AG09309 (cell line): ENCODE measurements around the gene TMEM63C.

ENCODE experiments used
- DNase-seq: peaks from one replicate; pipeline ENCODE4 v3.0.0-alpha.2; 2010; ENCODE audit warnings: low read depth
- H3K4me3 ChIP-seq: 2 replicates; pipeline ENCODE4 v1.5.1; 2011; ENCODE audit warnings: mild to moderate bottlenecking, low read depth, low read length, moderate library complexity; ENCODE audit not compliant: control insufficient read depth
- TF ChIP-seq, protein P1 (sequence below): IDR thresholded peaks from 2 replicates; pipeline ENCODE4 v1.5.1; 2011; ENCODE audit warnings: mild to moderate bottlenecking, low read depth, low read length, inconsistent platforms; ENCODE audit not compliant: insufficient read depth, control insufficient read depth; ENCODE audit errors: missing control alignments

The TMEM63C gene

GRCh38 chr14:77148510-77149231 lies 32.9 kb upstream of the TMEM63C start:
- no peak for DNase-seq
- TF ChIP-seq, protein P1, sequence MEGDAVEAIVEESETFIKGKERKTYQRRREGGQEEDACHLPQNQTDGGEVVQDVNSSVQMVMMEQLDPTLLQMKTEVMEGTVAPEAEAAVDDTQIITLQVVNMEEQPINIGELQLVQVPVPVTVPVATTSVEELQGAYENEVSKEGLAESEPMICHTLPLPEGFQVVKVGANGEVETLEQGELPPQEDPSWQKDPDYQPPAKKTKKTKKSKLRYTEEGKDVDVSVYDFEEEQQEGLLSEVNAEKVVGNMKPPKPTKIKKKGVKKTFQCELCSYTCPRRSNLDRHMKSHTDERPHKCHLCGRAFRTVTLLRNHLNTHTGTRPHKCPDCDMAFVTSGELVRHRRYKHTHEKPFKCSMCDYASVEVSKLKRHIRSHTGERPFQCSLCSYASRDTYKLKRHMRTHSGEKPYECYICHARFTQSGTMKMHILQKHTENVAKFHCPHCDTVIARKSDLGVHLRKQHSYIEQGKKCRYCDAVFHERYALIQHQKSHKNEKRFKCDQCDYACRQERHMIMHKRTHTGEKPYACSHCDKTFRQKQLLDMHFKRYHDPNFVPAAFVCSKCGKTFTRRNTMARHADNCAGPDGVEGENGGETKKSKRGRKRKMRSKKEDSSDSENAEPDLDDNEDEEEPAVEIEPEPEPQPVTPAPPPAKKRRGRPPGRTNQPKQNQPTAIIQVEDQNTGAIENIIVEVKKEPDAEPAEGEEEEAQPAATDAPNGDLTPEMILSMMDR = no peak
- no peak overlapping the region for H3K4me3 ChIP-seq

- no peak for DNase-seq
- TF ChIP-seq, protein P1 = peak; percentile 67
- H3K4me3 ChIP-seq = no peak overlapping the region
These were observed 30.4 kb upstream of the TMEM63C start for GRCh38 chr14:77151245-77151644.

- no peak overlapping the region for H3K4me3 ChIP-seq
- DNase-seq = no peak
- TF ChIP-seq, protein P1 = peak; percentile 10
These were observed 29.5 kb upstream of the TMEM63C start for GRCh38 chr14:77151918-77152588.

DNA sequence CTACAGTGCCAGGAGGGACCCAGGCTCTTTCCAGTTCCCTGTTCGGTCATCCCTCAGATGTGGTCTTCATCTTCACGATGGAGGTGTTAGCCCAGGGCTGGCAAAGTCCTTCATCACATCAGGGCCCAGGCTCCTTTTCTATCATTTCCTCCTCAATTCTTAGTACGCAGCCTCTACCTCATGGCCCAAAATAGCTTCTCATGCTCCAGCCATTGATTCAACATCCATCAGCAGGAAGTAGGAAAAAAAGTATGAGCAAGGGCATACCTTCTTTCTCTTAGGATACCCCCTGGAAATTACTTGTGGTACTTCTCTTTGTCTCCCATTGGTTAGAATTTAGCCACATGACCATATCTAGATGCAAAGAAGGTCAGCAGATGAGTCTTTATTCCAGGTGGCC lies 27.8 kb upstream of the TMEM63C start:
- DNase-seq = no peak
- TF ChIP-seq, protein P1 = no peak
- H3K4me3 ChIP-seq = no peak overlapping the region

DNA sequence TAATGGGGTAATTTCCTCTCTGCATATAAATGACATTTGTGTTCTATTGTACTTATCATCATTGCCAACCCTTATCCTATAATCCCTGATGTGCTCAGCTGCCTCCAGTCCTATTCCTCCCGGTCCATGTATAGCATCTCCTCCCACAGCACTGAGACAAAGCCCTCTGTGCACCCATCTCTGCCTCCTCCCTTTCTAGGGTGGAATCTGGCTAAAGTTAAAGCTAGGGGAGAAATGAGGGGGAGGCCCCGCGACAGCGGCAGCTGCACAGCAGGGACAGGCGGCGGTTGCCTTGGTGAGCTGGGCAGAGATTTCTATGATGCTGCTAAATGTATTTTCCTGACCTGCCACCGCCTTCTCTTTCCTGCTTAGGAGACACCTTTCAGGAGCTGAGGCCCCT lies 27.2 kb upstream of the TMEM63C start:
- TF ChIP-seq, protein P1 = no peak
- no peak overlapping the region for H3K4me3 ChIP-seq
- no peak for DNase-seq

DNA sequence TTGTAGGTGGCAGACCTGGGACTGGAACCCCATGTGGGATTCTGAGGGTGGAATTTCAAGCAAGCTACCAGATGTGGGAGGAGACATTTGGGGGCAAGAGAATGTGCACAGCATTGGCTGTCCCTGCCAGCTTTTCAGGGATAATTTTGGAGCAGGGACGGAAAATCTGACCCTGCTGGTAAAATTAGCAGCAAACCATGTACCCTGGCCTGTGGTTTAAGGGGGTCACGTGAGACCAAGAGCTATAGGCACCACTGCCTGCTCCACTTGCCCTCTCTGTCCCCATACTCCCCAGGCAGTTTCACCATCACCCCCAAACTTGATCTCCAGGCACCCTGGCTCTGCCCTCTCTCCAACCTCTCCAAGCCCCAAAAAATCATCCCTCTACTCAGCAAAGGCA lies 26.5 kb upstream of the TMEM63C start:
- DNase-seq = no peak
- H3K4me3 ChIP-seq = no peak overlapping the region
- TF ChIP-seq, protein P1 = no peak
